ENCODE results near the gene MAPKAPK2. TPM values are rescaled to one million over a fixed set of nuclear protein-coding genes. Genes with fewer than 3 reads are reported as not detected.

The MAPKAPK2 gene
- total RNA-seq, 1 experiment from 2014 or later, result 96.2 TPM

- Mint-ChIP-seq H3K36me3 (ENCODE audit: insufficient read depth, unreplicated experiment) (peaks cover 10% of the 10 kb centered on the region), H3K27ac (ENCODE audit: unreplicated experiment) (no peak overlapping the region), H3K9me3 (ENCODE audit: low read depth, unreplicated experiment) (no peaks in the 10 kb centered on the region), H3K27me3 (ENCODE audit: unreplicated experiment) (no peaks in the 10 kb centered on the region), H3K4me3 (ENCODE audit: low read depth, unreplicated experiment) (no peak overlapping the region), H3K4me1 (ENCODE audit: low read depth, unreplicated experiment) (peaks cover 45% of the 10 kb centered on the region)
- BruUV-seq (replicated peaks), result no TSS peak
- TF ChIP-seq, protein P1, sequence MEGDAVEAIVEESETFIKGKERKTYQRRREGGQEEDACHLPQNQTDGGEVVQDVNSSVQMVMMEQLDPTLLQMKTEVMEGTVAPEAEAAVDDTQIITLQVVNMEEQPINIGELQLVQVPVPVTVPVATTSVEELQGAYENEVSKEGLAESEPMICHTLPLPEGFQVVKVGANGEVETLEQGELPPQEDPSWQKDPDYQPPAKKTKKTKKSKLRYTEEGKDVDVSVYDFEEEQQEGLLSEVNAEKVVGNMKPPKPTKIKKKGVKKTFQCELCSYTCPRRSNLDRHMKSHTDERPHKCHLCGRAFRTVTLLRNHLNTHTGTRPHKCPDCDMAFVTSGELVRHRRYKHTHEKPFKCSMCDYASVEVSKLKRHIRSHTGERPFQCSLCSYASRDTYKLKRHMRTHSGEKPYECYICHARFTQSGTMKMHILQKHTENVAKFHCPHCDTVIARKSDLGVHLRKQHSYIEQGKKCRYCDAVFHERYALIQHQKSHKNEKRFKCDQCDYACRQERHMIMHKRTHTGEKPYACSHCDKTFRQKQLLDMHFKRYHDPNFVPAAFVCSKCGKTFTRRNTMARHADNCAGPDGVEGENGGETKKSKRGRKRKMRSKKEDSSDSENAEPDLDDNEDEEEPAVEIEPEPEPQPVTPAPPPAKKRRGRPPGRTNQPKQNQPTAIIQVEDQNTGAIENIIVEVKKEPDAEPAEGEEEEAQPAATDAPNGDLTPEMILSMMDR (IDR thresholded peaks at IDR 0.05; ENCODE audit: unreplicated experiment), result no peak
- intact Hi-C loops (cut with micrococcal nuclease; ENCODE audit: unreplicated experiment), result loop anchor here (5.0 kb wide), 1 partner anchor 34 kb away; no protein-coding TSS in a partner anchor
- CTCF ChIA-PET, result no interaction called here
- DNase-seq, result no peak
Observed at GRCh38 chr1:206721454-206721853, 36.7 kb downstream of the MAPKAPK2 start.

- Mint-ChIP-seq H3K4me3 (ENCODE audit: low read depth, unreplicated experiment) (no peak overlapping the region), H3K4me1 (ENCODE audit: low read depth, unreplicated experiment) (peaks cover 46% of the 10 kb centered on the region), H3K27me3 (ENCODE audit: unreplicated experiment) (no peaks in the 10 kb centered on the region), H3K9me3 (ENCODE audit: low read depth, unreplicated experiment) (no peaks in the 10 kb centered on the region), H3K27ac (ENCODE audit: unreplicated experiment) (no peak overlapping the region), H3K36me3 (ENCODE audit: insufficient read depth, unreplicated experiment) (peaks cover 10% of the 10 kb centered on the region)
- no TSS peak for BruUV-seq (replicated peaks)
- TF ChIP-seq, protein P1 (IDR thresholded peaks at IDR 0.05; ENCODE audit: unreplicated experiment), result no peak
- intact Hi-C loops (cut with micrococcal nuclease; ENCODE audit: unreplicated experiment), result loop anchor here (5.0 kb wide), 1 partner anchor 36 kb away; no protein-coding TSS in a partner anchor
- DNase-seq, result no peak
- CTCF ChIA-PET, result interaction anchor here (0.6 to 1.4 kb wide), 7 partner anchors 8 to 259 kb away, joined by 3 to 4 read pairs (median 4); partner anchors contain the start of gene EIF2D
Observed at GRCh38 chr1:206722751-206723461, 38.2 kb downstream of the MAPKAPK2 start.

GRCh38 chr1:206723462-206723804 lies 38.7 kb downstream of the MAPKAPK2 start:
- TF ChIP-seq, protein P1 (IDR thresholded peaks at IDR 0.05; ENCODE audit: unreplicated experiment), result no peak
- intact Hi-C loops (cut with micrococcal nuclease; ENCODE audit: unreplicated experiment), result loop anchor here (5.0 kb wide), 1 partner anchor 36 kb away; no protein-coding TSS in a partner anchor
- Mint-ChIP-seq H3K4me1 (ENCODE audit: low read depth, unreplicated experiment) (peaks cover 46% of the 10 kb centered on the region), H3K4me3 (ENCODE audit: low read depth, unreplicated experiment) (peak overlapping the region; percentile 36), H3K27ac (ENCODE audit: unreplicated experiment) (peak overlapping the region; percentile 38), H3K36me3 (ENCODE audit: insufficient read depth, unreplicated experiment) (peaks cover 12% of the 10 kb centered on the region), H3K27me3 (ENCODE audit: unreplicated experiment) (no peaks in the 10 kb centered on the region), H3K9me3 (ENCODE audit: low read depth, unreplicated experiment) (no peaks in the 10 kb centered on the region)
- CTCF ChIA-PET, result interaction anchor here (0.6 to 1.6 kb wide), 8 partner anchors 8 to 259 kb away, joined by 3 to 4 read pairs (median 4); partner anchors contain the start of gene EIF2D
- DNase-seq, result no peak
- BruUV-seq (replicated peaks), result no TSS peak

DNA sequence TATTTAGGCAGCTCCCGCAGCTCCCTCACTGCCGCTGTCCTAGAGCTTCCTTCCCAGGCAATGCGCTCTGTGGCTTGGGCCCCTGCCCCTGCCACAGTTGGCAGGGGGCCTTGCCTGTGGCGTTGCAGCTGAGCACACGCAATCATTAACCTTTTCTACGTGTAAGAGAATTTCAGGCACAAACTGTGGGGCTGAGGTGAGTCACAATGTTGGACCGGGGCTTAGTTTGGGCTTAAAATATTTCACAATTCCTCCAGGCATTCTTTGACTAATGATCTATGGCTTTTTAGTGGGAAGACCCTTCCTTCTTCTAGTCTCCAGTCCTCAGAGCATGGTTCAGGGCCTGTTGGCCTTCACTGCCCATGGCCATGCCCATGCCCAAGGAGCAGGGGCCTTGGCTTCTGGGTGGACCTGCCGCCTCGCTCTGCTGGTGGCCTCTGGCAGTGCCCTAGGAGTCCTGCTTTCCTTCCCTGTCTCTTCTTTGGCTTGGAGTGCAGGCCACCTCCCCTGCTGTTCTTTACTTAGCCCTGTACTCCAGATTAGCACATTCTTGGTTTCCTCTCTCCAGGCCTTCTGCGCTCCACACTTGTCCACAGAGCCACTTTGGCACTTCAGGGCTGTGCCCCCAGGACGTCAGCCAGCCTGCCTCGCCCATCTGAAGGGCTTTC lies 39.2 kb downstream of the MAPKAPK2 start:
- no peaks in the 10 kb centered on the region for H3K27me3 Mint-ChIP-seq (ENCODE audit: unreplicated experiment)
- TF ChIP-seq, protein P1 (IDR thresholded peaks at IDR 0.05; ENCODE audit: unreplicated experiment), result no peak
- intact Hi-C loops (cut with micrococcal nuclease; ENCODE audit: unreplicated experiment), result loop anchor here (2.0 to 5.0 kb wide), 2 partner anchors 13 to 37 kb away; no protein-coding TSS in a partner anchor
- peaks cover 46% of the 10 kb centered on the region for H3K4me1 Mint-ChIP-seq (ENCODE audit: low read depth, unreplicated experiment)
- H3K36me3 Mint-ChIP-seq (ENCODE audit: insufficient read depth, unreplicated experiment), result peaks cover 17% of the 10 kb centered on the region
- peak; percentile 56 for DNase-seq
- BruUV-seq (replicated peaks), result no TSS peak
- peak overlapping the region; percentile 36 for H3K4me3 Mint-ChIP-seq (ENCODE audit: low read depth, unreplicated experiment)
- H3K27ac Mint-ChIP-seq (ENCODE audit: unreplicated experiment), result peak overlapping the region; percentile 38
- H3K9me3 Mint-ChIP-seq (ENCODE audit: low read depth, unreplicated experiment), result no peaks in the 10 kb centered on the region
- CTCF ChIA-PET, result interaction anchor here (0.6 to 1.6 kb wide), 8 partner anchors 9 to 258 kb away, joined by 3 to 4 read pairs (median 4); partner anchors contain the start of gene EIF2D

All from Calu3 (cell line).